Chondrocyte (in vitro differentiated cells): ENCODE measurements around the gene AKAP8L. TPM values are rescaled to one million over a fixed set of nuclear protein-coding genes. Genes with fewer than 3 reads are reported as not detected.

Source experiments
- DNase-seq: peaks from one replicate; pipeline ENCODE4 v3.0.0; 2021; ENCODE audit warnings: mixed read lengths, low spot score
- H3K27ac Mint-ChIP-seq: one replicate; pipeline ENCODE4 v1.8.0; 2021; ENCODE audit warnings: mild to moderate bottlenecking, moderate library complexity, mixed read lengths; ENCODE audit not compliant: unreplicated experiment
- H3K27me3 Mint-ChIP-seq: 2 replicates; pipeline ENCODE4 v1.8.0; 2021; ENCODE audit warnings: low read depth, mixed read lengths
- H3K36me3 Mint-ChIP-seq: 2 replicates; pipeline ENCODE4 v1.8.0; 2021; ENCODE audit warnings: low read depth, mixed read lengths
- H3K4me1 Mint-ChIP-seq: 2 replicates; pipeline ENCODE4 v1.8.0; 2021; ENCODE audit warnings: low read depth, mild to moderate bottlenecking, mixed read lengths
- H3K4me3 Mint-ChIP-seq: one replicate; pipeline ENCODE4 v1.8.0; 2021; ENCODE audit warnings: mild to moderate bottlenecking, moderate library complexity, mixed read lengths; ENCODE audit not compliant: unreplicated experiment
- H3K9me3 Mint-ChIP-seq: 2 replicates; pipeline ENCODE4 v1.8.0; 2021; ENCODE audit warnings: low read depth, mixed read lengths
- CTCF ChIP-seq: fragments of 200-600 bp; sonication (generic); IDR thresholded peaks from 2 replicates; pipeline ENCODE4 v1.5.0; 2021; ENCODE audit warnings: antibody characterized with exemption, mild to moderate bottlenecking, moderate library complexity
- total RNA-seq: library from RNA; stranded (reverse); gene quantifications from 3 replicates; pipeline ENCODE4 v1.2.1, GENCODE V29; 2021

Gene AKAP8L
- total RNA-seq, 1 donor from 2014 or later = 76.0 TPM

DNA sequence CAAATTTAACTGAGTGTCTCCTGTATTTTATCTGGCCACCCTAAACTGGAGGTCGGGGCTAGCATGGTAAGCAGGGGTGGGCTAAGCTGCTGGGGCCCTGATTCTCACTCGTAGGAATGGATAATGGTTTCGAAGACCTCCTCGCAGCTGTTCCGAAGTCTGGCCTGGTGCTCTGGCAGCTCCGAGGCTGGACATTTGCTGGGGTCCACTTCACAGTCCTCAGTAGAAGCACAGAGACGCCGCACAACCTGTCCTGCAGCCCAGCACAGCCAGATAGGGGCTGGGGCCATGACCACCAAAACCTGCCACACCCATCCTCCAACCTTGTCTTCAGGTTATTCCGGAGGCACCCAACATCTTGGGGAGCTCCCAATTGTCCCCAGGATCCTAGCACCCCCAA is 37.2 kb upstream of the AKAP8L start:
- H3K27me3 Mint-ChIP-seq = peaks cover 33% of the 10 kb centered on the region
- DNase-seq = no peak
- TF ChIP-seq CTCF = no peak

GRCh38 chr19:15453906-15454860 is 35.4 kb upstream of the AKAP8L start:
- H3K4me3 Mint-ChIP-seq = peak overlapping the region; percentile 10
- H3K4me1 Mint-ChIP-seq = peaks cover 13% of the 10 kb centered on the region
- no peaks in the 10 kb centered on the region for H3K9me3 Mint-ChIP-seq

More for the DNA sequence above, 37.2 kb upstream of the AKAP8L start:
- no peaks in the 10 kb centered on the region for H3K36me3 Mint-ChIP-seq
- no peak overlapping the region for H3K27ac Mint-ChIP-seq
- no peak overlapping the region for H3K4me3 Mint-ChIP-seq
- peaks cover 10% of the 10 kb centered on the region for H3K4me1 Mint-ChIP-seq
- no peaks in the 10 kb centered on the region for H3K9me3 Mint-ChIP-seq

GRCh38 chr19:15453091-15453578 is 34.3 kb upstream of the AKAP8L start:
- DNase-seq = no peak
- H3K36me3 Mint-ChIP-seq = no peaks in the 10 kb centered on the region
- no peaks in the 10 kb centered on the region for H3K9me3 Mint-ChIP-seq
- H3K4me1 Mint-ChIP-seq = peaks cover 20% of the 10 kb centered on the region
- peak overlapping the region; percentile 63 for H3K4me3 Mint-ChIP-seq
- H3K27ac Mint-ChIP-seq = peak overlapping the region; percentile 65
- H3K27me3 Mint-ChIP-seq = peaks cover 29% of the 10 kb centered on the region
- peak; percentile 67 for TF ChIP-seq CTCF

More at GRCh38 chr19:15453906-15454860, 35.4 kb upstream of the AKAP8L start:
- Mint-ChIP-seq H3K27me3 (peaks cover 30% of the 10 kb centered on the region), H3K36me3 (no peaks in the 10 kb centered on the region), H3K27ac (no peak overlapping the region)
- DNase-seq = no peak
- TF ChIP-seq CTCF = peak; percentile 57

DNA sequence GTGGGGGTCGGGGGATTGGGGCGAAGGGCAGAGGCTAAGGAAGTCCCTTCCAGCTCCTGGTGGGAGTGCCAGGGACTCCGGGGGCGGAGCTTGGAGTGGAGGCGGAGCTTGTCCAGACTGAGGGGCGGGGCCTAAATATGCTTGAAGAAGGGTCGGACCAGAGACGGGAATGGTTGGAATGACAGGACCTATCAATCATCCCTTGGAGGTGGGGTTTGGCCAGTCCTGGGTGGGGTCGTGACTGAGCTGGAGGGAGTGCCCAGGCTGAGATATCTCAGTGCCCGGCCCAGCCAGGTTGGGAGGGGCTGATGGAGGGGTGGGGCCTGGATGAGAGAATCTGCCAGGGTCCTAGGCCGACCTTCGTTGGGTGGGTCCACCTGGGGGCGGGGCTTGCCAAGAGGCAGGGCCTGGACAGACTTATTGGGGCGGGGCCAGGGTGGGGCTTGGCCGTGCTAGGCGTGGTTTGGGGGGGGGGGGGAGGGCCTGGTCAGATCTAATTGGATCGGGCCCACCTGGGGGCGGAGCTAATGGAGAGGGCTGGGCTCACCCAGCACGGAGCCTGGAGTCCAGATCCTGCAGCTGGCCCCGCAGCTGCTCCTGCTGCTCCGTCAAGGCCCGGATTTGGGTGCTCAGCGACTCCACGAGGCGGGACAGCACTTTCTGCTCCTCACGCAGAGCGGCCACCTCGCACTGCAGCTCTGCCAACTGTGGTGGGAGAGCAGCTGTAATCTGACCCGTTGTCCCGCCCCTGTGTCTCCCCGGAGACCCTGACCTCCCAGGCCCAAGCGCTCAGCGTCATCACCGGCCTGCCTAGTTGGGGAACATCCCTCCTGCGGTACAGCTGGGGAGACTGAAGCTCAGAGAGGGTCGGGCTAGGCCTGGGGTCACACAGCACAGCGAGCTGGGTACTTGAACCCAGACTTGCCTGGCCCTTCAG is 33.6 kb upstream of the AKAP8L start:
- DNase-seq = no peak
- peaks cover 20% of the 10 kb centered on the region for H3K4me1 Mint-ChIP-seq
- H3K27ac Mint-ChIP-seq = peak overlapping the region; percentile 65
- H3K4me3 Mint-ChIP-seq = peak overlapping the region; percentile 63
- no peaks in the 10 kb centered on the region for H3K36me3 Mint-ChIP-seq
- no peaks in the 10 kb centered on the region for H3K9me3 Mint-ChIP-seq
- peaks cover 24% of the 10 kb centered on the region for H3K27me3 Mint-ChIP-seq
- no peak for TF ChIP-seq CTCF

- Mint-ChIP-seq H3K27me3 (peaks cover 12% of the 10 kb centered on the region), H3K4me3 (peak overlapping the region; percentile 58), H3K36me3 (no peaks in the 10 kb centered on the region), H3K4me1 (peaks cover 20% of the 10 kb centered on the region), H3K27ac (peak overlapping the region; percentile 78), H3K9me3 (no peaks in the 10 kb centered on the region)
- no peak for DNase-seq
- no peak for TF ChIP-seq CTCF
Observed at GRCh38 chr19:15450528-15450890, 31.7 kb upstream of the AKAP8L start.
